Measurements from ENCODE around the gene TRAF3IP1.
"Not testable (repeated sequence)": the region's sequence is repeated elsewhere in the genome, so short reads cannot be mapped to it uniquely, and the experiment has no call there.

TRAF3IP1 gene

GRCh38 chr2:238288650-238289573 is 31.4 kb upstream of the TRAF3IP1 start:
- DNase-seq: peak; percentile 100

- peak; percentile 82 for DNase-seq
These were observed 30.7 kb upstream of the TRAF3IP1 start for GRCh38 chr2:238289574-238289973.

DNA sequence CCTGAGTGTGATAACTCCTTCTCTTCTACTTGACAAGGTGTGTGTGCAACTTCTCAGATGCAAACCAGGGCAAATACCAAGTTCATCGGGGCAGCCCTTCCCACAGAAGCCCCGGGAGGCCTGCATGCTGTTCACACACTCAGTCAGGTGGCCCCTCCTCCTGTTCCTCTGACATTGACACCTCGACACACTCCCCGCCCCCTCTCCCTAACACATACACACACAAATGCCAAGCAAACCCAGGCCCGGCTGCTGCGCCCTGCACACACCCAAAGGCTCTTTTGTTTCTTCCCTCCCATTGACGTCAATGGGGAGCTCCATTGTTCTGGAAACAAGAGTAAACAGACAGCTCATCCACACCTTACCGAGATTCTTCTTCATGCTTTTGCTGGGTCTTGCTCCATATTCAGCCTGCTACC is 30.2 kb upstream of the TRAF3IP1 start:
- peak; percentile 100 for DNase-seq

DNA sequence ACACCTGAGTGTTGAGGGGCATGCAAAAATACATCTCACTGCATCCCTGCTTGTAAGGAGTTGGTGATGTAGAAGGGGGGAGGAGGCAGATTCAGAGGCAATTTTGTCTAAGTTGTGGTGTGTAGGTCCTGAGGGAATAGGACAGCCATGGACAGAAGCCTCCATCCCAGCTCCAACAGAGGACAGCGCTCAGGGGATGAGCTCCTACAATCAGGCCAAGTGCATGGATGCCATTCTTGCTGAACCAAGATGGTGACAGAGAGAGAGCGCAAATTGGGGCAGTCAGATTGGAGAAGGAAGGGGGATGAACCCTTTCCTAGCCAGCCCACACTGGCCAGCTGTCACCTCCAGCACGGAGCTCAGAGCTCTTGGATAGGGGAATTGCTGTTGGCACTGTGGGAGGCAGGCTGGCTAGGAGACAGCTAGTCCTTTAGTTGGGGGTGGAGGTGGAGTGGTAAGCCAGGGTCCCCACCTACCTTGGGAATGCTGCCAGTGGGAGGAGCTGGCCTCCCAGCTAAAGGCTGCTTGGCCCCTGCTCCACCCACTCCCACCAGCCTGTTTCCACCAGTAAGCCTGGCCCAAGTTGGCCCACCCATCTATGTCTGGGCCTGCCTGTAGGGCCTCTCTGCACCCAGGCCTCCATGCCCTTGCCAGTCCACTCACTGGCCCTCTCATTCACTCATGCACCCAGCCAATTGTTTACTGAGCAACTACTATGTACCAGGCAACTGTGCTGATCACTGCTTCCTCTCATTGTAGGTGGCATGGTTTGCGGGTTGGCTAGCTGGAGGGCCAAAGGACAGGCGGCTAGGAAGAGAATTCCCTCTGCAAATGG is 29.4 kb upstream of the TRAF3IP1 start:
- peak; percentile 80 for DNase-seq

- DNase-seq: no peak
These were observed 28.6 kb upstream of the TRAF3IP1 start for GRCh38 chr2:238291550-238292281.

DNA sequence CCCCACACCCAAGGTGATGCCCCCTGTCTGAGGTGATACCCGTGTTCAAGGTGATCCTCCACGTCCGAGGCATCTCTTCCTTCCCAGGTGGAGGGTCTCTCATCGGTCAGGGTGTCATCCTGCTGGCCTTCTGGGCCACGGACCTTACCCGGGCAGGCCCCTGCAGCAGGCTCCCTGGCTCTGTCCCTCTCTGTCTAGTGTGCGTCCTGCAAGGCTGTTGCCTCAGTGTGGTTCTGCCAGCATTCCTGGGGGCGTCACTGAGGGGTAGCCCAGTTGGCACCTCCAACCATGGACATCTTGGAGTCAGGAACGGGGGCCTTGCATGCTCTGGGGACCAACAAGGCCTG is 26.3 kb upstream of the TRAF3IP1 start:
- DNase-seq: no peak

DNA sequence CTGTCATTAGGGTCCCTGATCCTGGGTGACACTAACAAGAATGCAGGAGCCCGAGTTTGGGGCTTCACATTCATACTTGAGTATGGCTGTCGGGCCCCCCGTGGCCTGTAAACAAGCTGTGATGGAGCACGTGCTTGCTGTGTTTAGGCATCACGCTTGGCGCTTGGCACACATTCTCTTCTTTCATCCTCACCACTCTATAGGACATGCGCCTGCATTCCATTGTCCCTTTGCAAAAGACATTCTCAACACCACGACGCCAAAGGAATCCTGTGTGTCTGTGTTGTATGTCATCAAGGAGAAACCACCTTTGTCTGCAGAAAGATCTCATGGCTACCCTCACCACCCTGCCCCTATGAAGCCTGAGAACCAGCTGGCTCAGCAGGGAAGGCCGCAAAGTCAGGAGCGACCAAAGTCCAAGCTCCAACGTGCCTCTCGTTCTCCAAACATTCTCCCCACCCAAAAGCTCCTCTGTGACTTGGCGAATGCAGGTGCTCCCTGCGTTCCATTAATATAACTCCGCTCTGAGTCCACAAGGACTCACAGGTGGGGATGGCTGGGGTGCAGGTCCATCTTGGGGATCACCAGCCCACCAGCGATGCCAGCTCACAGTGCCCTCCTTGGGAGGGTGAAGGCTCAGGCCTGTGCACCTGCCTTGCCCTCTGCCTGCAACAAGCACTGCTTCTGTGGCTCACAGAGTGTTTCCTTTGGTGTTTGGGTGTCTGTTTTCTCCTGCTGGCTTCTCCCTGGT is 25.8 kb upstream of the TRAF3IP1 start:
- peak; percentile 67 for DNase-seq

- no peak for DNase-seq
These were observed 24.9 kb upstream of the TRAF3IP1 start for GRCh38 chr2:238295144-238296112.

- DNase-seq: no peak
These were observed 23.5 kb upstream of the TRAF3IP1 start for GRCh38 chr2:238296638-238297457.

DNA sequence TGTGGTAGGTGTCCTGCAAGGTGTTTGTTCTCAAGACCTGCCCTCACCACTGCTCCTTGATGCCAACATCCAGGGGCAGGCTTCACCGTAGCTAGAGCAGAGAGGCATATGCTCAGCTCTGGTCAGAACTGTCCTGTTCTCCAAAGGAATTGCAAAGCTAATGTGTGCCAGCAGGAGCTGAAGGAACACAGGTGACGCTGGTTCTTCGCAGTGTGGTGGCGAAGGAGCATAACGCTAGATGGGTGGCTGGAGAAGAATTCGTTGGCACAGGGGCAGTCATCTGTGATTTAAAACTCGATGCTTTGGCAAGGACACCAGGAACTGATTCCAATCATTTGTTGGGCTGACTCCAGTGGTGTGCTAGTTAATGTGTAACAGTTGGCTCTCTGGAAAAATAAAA is 20.5 kb upstream of the TRAF3IP1 start:
- peak; percentile 68 for DNase-seq

- DNase-seq: no peak
These were observed 18.2 kb upstream of the TRAF3IP1 start for GRCh38 chr2:238302087-238302486.

GRCh38 chr2:238302751-238303150 is 17.6 kb upstream of the TRAF3IP1 start:
- no peak for DNase-seq

DNA sequence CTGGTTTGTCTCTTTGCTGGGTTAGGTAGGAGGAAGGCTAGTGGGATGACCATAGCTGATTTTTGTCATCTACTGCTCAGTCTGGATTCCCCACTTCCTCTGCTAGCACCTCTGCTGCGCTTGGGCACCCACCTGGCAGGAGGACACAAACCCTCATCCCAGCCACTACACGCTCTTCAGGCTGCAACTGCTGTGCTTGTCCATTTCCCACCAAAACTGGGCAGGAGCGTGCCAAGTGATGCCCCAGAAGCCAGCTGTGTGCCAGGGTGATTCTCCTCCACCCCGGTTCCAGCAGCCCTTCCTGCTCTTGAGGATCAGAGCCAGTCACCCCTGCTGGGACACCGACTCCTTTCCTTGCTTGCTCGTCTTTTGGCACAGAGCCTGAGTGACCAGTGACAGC is 16.2 kb upstream of the TRAF3IP1 start:
- DNase-seq: no peak

DNA sequence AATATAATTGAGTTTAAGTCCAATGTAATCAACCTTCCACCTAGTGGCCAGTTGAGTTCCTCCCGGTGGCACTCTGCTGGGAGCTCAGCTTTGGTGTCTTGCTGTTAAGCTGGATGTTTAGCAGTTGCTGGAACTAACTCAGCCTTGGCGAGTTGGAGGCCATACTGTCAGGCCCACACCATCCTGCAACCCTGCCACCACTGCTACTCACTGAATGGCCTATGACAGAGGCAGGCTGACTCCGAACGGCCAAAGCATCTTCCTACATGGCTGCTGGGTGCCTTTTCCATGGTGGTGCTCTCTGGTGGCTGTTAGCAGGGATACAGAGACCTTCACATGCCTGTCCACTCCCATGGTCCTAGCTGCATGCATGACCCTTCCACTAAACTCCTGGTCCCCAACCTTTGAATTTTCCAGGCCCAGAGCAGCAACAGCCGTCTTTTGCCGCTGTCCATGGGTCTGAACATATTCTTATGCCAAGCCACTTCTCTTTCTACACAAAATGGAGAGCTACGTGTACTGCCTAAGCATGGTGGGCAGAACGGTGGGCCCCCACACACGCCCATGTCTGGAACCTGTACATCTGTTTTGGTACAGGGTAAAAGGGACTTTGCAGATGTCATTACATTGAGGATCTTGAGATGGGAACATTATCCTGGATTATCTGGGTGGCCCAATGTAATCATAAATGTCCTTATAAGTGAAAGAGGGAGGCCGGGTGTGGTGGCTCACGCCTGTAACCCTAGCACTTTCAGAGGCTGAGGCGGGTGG is 15.0 kb upstream of the TRAF3IP1 start:
- DNase-seq: peak; percentile 71

GRCh38 chr2:238305965-238306671 is 14.2 kb upstream of the TRAF3IP1 start:
- no peak for DNase-seq

DNA sequence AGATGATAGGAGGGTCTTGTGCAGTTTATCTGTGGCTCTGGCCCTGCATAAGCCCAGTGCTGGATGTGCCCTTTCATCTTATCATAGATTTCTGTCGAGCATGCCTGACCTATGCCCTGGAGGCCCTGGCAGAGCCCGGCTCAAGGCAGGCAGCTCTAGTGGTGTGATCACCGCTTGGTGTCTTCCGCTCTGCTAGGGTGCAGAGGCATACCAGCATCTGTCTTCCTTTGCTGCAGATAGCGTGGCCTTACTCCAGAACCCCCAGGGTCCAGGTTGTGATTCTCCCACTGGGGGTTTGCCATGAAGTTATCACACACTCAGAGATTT is 13.7 kb upstream of the TRAF3IP1 start:
- no peak for DNase-seq

- peak; percentile 28 for DNase-seq
These were observed 12.1 kb upstream of the TRAF3IP1 start for GRCh38 chr2:238308177-238308576.

- not testable (repeated sequence) for DNase-seq
These were observed 9.6 kb upstream of the TRAF3IP1 start for GRCh38 chr2:238310721-238311120.

Measured in DMS53 (cell line).